Progenitor cell of endocrine pancreas (in vitro differentiated cells): ENCODE results near the gene TMEM144. TPM values are rescaled to one million over a fixed set of nuclear protein-coding genes. Genes with fewer than 3 reads are reported as not detected.

ENCODE experiments used
- DNase-seq: peaks from one replicate; pipeline ENCODE4 v3.0.0; 2021; ENCODE audit warnings: low spot score; ENCODE audit not compliant: unreplicated experiment
- H3K27ac Mint-ChIP-seq: 2 replicates; pipeline ENCODE4 v1.8.0; 2021; ENCODE audit warnings: mild to moderate bottlenecking, moderate library complexity, mixed read lengths
- H3K27me3 Mint-ChIP-seq: 2 replicates; pipeline ENCODE4 v1.8.0; 2021; ENCODE audit warnings: mixed read lengths
- H3K36me3 Mint-ChIP-seq: 2 replicates; pipeline ENCODE4 v1.8.0; 2022; ENCODE audit warnings: mixed read lengths; ENCODE audit not compliant: insufficient read depth
- H3K4me1 Mint-ChIP-seq: 2 replicates; pipeline ENCODE4 v1.8.0; 2021; ENCODE audit warnings: low read depth, mixed read lengths
- H3K4me3 Mint-ChIP-seq: 2 replicates; pipeline ENCODE4 v1.8.0; 2021; ENCODE audit warnings: low read depth, mild to moderate bottlenecking, moderate library complexity, mixed read lengths
- H3K9me3 Mint-ChIP-seq: 2 replicates; pipeline ENCODE4 v1.8.0; 2021; ENCODE audit warnings: low read depth, mixed read lengths
- total RNA-seq: library from RNA; stranded (reverse); gene quantifications from 2 replicates; pipeline ENCODE4 v1.2.1, GENCODE V29; 2021
- TF ChIP-seq, protein P1 (sequence below): fragments of 200-600 bp; sonication (generic); IDR thresholded peaks from one replicate; pipeline ENCODE4 v1.5.0; 2021; ENCODE audit warnings: antibody characterized with exemption, mild to moderate bottlenecking; ENCODE audit not compliant: unreplicated experiment

The TMEM144 gene
- total RNA-seq, 1 donor from 2014 or later: 11.9 TPM

- Mint-ChIP-seq H3K4me3 (no peak overlapping the region), H3K36me3 (no peaks in the 10 kb centered on the region), H3K27me3 (no peaks in the 10 kb centered on the region), H3K4me1 (peaks cover 5% of the 10 kb centered on the region), H3K9me3 (no peaks in the 10 kb centered on the region), H3K27ac (no peak overlapping the region)
- TF ChIP-seq, protein P1, sequence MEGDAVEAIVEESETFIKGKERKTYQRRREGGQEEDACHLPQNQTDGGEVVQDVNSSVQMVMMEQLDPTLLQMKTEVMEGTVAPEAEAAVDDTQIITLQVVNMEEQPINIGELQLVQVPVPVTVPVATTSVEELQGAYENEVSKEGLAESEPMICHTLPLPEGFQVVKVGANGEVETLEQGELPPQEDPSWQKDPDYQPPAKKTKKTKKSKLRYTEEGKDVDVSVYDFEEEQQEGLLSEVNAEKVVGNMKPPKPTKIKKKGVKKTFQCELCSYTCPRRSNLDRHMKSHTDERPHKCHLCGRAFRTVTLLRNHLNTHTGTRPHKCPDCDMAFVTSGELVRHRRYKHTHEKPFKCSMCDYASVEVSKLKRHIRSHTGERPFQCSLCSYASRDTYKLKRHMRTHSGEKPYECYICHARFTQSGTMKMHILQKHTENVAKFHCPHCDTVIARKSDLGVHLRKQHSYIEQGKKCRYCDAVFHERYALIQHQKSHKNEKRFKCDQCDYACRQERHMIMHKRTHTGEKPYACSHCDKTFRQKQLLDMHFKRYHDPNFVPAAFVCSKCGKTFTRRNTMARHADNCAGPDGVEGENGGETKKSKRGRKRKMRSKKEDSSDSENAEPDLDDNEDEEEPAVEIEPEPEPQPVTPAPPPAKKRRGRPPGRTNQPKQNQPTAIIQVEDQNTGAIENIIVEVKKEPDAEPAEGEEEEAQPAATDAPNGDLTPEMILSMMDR: no peak
- no peak for DNase-seq
Observed at GRCh38 chr4:158181906-158182305, 28.4 kb upstream of the TMEM144 start.

DNA sequence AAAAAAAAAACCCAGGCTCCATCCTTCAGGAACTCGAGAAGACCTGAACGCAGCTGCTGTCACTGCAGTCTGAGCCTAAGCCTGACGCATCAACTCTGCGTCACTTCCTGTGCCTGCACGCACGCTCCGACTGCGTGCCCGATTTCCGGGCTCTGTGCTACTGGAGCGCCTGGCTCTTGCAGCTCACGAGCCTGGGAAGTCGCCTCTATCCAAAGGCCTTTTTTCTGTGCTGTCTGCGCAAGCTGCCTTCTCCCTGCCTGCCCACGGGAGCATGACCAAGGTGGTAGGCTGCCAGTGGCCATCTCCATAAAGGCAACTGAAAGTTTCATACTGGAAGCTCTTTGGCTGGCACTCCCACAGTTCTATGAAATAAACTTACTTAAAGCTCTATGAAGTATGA is 27.6 kb upstream of the TMEM144 start:
- Mint-ChIP-seq H3K4me3 (no peak overlapping the region), H3K27ac (no peak overlapping the region), H3K27me3 (no peaks in the 10 kb centered on the region), H3K4me1 (peaks cover 4% of the 10 kb centered on the region), H3K9me3 (no peaks in the 10 kb centered on the region), H3K36me3 (no peaks in the 10 kb centered on the region)
- DNase-seq: no peak
- TF ChIP-seq, protein P1: no peak

DNA sequence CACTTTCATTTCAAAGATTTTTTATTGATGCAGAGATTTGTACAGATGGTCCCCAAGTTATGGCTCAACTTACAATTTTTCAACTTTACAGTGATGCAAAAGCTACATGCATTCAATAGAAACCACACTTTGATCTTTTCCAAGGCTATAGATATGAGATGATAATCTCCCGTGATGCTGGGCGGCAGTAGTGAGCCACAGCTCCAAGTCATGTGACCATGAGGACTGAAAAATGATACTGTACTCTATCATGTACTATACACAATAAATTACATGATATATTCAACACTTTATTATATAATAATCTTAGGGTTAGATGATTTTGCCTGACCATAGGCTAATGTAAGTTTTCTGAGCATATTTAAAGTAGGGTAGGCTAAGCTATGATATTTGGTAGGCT is 23.5 kb upstream of the TMEM144 start:
- Mint-ChIP-seq H3K27ac (no peak overlapping the region), H3K27me3 (no peaks in the 10 kb centered on the region), H3K4me3 (no peak overlapping the region), H3K4me1 (peaks cover 4% of the 10 kb centered on the region), H3K36me3 (no peaks in the 10 kb centered on the region), H3K9me3 (no peaks in the 10 kb centered on the region)
- no peak for DNase-seq
- TF ChIP-seq, protein P1: no peak

- no peak for DNase-seq
- no peaks in the 10 kb centered on the region for H3K9me3 Mint-ChIP-seq
- H3K4me1 Mint-ChIP-seq: no peaks in the 10 kb centered on the region
- TF ChIP-seq, protein P1: no peak
- no peaks in the 10 kb centered on the region for H3K27me3 Mint-ChIP-seq
- H3K27ac Mint-ChIP-seq: no peak overlapping the region
- no peak overlapping the region for H3K4me3 Mint-ChIP-seq
- H3K36me3 Mint-ChIP-seq: no peaks in the 10 kb centered on the region
Observed at GRCh38 chr4:158189422-158189821, 20.9 kb upstream of the TMEM144 start.

DNA sequence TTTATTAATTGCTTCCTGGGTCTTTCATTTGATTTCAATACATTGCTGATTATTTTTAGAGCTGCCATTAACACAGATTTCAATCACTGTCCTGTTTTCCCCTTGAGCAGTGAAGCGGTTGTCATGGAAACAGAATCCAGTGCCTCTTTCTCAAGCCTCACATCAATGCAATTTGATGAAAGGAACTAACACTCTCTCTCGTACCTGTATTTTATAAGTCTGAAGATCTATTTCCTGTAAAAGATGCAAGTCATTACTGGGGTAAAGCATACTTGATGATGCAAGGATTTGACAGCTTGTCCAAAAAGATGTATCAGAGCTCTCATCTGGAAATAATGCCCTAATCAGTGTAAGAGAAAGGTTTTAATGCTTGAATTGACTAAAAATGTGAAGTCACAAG is 19.6 kb upstream of the TMEM144 start:
- H3K36me3 Mint-ChIP-seq: no peaks in the 10 kb centered on the region
- no peaks in the 10 kb centered on the region for H3K9me3 Mint-ChIP-seq

More for the DNA sequence above, 19.6 kb upstream of the TMEM144 start:
- no peak for DNase-seq
- H3K4me1 Mint-ChIP-seq: no peaks in the 10 kb centered on the region
- no peak overlapping the region for H3K4me3 Mint-ChIP-seq
- TF ChIP-seq, protein P1: no peak
- no peaks in the 10 kb centered on the region for H3K27me3 Mint-ChIP-seq
- H3K27ac Mint-ChIP-seq: no peak overlapping the region
